Heart right ventricle (tissue), 16 donors: Measurements from ENCODE around the gene PIMREG. TPM values are rescaled to one million over a fixed set of nuclear protein-coding genes. Genes with fewer than 3 reads are reported as not detected.

Experiments
- ATAC-seq, 8 donors: fragments of 200-7000 bp; cut with Tn5 transposase; one replicate each; pipeline ENCODE4 v1.9.1; 2020; ENCODE audit warnings: mild to moderate bottlenecking in 8 of 8, moderate library complexity in 8 of 8, moderate number of reproducible peaks in 1 of 8
- DNase-seq, 2 donors: peaks; one replicate each; pipeline ENCODE4 v3.0.0-alpha.2; 2020
- H3K27ac ChIP-seq, 10 donors: fragments of 200-600 bp; sonication (generic) in 2 of 10; one replicate each; pipeline versions ENCODE4 v1.5.0 to v1.8.0; 2020 to 2022; ENCODE audit warnings: mild to moderate bottlenecking in 3 of 10
- H3K27me3 ChIP-seq, 7 donors: fragments of 200-600 bp; one replicate each; pipeline ENCODE4 v1.8.0; 2021 to 2022; ENCODE audit warnings: mild to moderate bottlenecking in 2 of 7
- H3K36me3 ChIP-seq, 9 donors: fragments of 200-600 bp; sonication (generic) in 1 of 9; one replicate each; pipeline versions ENCODE4 v1.5.0 to v1.8.0; 2020 to 2022; ENCODE audit warnings: mild to moderate bottlenecking in 2 of 9
- H3K4me1 ChIP-seq, 9 donors: fragments of 200-600 bp; sonication (generic) in 1 of 9; one replicate each; pipeline versions ENCODE4 v1.5.0 to v1.8.0; 2020 to 2022; ENCODE audit warnings: mild to moderate bottlenecking in 4 of 9
- H3K4me3 ChIP-seq, 10 donors: fragments of 200-600 bp; sonication (generic) in 2 of 10; one replicate each; pipeline versions ENCODE4 v1.5.0 to v1.8.0; 2020 to 2022; ENCODE audit warnings: mild to moderate bottlenecking in 7 of 10, moderate library complexity in 2 of 10
- H3K9me3 ChIP-seq, 11 donors: fragments of 200-600 bp in 10 of 11; sonication (generic) in 2 of 11; one replicate each; pipeline versions ENCODE4 v1.5.0 to v1.8.0; 2013 to 2022; ENCODE audit warnings: mild to moderate bottlenecking in 2 of 11, control low read depth in 1 of 11, moderate library complexity in 1 of 11
- CTCF ChIP-seq, 9 donors: fragments of 200-600 bp; sonication (generic) in 2 of 9; IDR thresholded peaks; one replicate each; pipeline versions ENCODE4 v1.5.0 to v1.8.0; 2021 to 2022; ENCODE audit warnings: antibody characterized with exemption in 9 of 9, mild to moderate bottlenecking in 5 of 9, moderate library complexity in 1 of 9
- WGBS, 2 donors: extraction: QIAGEN DNeasy Blood & Tissue Kit; methylation state at CpG; one replicate each; pipeline ENCODE4 v1.1.7; 2013; ENCODE audit warnings: inconsistent platforms in 1 of 2; 5-methylcytosine and 5-hydroxymethylcytosine counted together
- intact Hi-C, 10 donors: fragments of 100-400 bp; cut with DNase I; formaldehyde crosslinking; loops; one replicate each; pipeline versions ENCODE4 v1.11.1 to v1.14.2; 2022
- polyA plus RNA-seq, 2 donors: library from polyadenylated mRNA; stranded (reverse); fragments of 200-250 nt; gene quantifications; one replicate each; pipeline ENCODE4 v1.2.3, GENCODE V29; 2013
- total RNA-seq, 10 donors: library from RNA; stranded (reverse); fragmentation: NEBNext Ultra II Directional in 3 of 10; extraction: Animal tissue kit (Norgen Biotek cat#: 25700) in 3 of 10; gene quantifications; one replicate each; pipeline versions ENCODE4 v1.2.1 to v1.2.4, GENCODE V29; 2021 to 2023
- donor health status: Arrhythmogenic right ventricular cardiomyopathy.
- donor health status: ischemic (EF 13 %, LVEDD 7.1; RV severe dilation, severe dysfunction).
- donor health status: healthy with polysubstance abuse.
- donor health status: DM: no; HTN: yes; CAD: no.
- donor health status: DM: no; HTN: no; CAD: no.
- donor health status: ischemic (EF 25% LVEDD 6.9; RV normal size, moderate dysfunction).
- donor health status: ischemic (EF 25% LVEDD 5.7; RV mildly dilated, moderate dysfunction).
- donor health status: healthy.
- donor health status: DM: yes; HTN: yes; CAD: no.
- donor health status: Ischemic cardiomyopathy.
- donor health status: ischemic (EF 35%, LVEDD 5.7; RV mildly dilated, moderate dysfunction).
- donor health status: nonischemic (EF 11% LVEDD 7.7; RV severe dilation, severe dysfunction).
- donor health status: DM: yes; HTN: yes; CAD: no.
- donor health status: PGD.
- donor health status: ischemic (EF 29% LVEDD 5.4; RV normal size, mild dysfunction).
- donor health status: nonischemic (EF 23%, LVEDD 6.1; RV moderate dilation, normal function).

Gene PIMREG
- total and polyA plus RNA-seq, 12 donors, result 0.21 to 4.0 (median 0.54) TPM; not detected in 6

- Histone ChIP-seq H3K27ac (no peak overlapping the region), H3K9me3 (no peaks in the 10 kb centered on the region)
- WGBS, 2 donors, result 89 to 92% methylated on average over 9 of the region's 9 CpGs
These were observed 12.1 kb downstream of the PIMREG start for GRCh38 chr17:6456321-6456720.

GRCh38 chr17:6456914-6457687 lies 12.8 kb downstream of the PIMREG start:
- H3K9me3 ChIP-seq, result no peaks in the 10 kb centered on the region
- ATAC-seq (peak in 5 of 8 donors; percentile 69 to 85 (median 77)), DNase-seq (peak; percentile 30 to 44)
- peaks cover 0 to 23% (median 12%) of the 10 kb centered on the region in 9 donors for H3K4me1 ChIP-seq
- no peaks in the 10 kb centered on the region for H3K36me3 ChIP-seq
- WGBS, 2 donors, result 73 to 77% methylated on average over 14 of the region's 14 CpGs
- H3K27ac ChIP-seq, result no peak overlapping the region
- no peak for TF ChIP-seq CTCF (IDR thresholded peaks at IDR 0.05)
- H3K27me3 ChIP-seq, result peaks cover 0 to 31% (median 20%) of the 10 kb centered on the region in 7 donors
- no peak overlapping the region for H3K4me3 ChIP-seq
- intact Hi-C loops, result no loop called here

More at GRCh38 chr17:6456321-6456720, 12.1 kb downstream of the PIMREG start:
- intact Hi-C loops, result no loop called here
- DNase-seq, result no peak
- no peaks in the 10 kb centered on the region for H3K36me3 ChIP-seq
- H3K4me3 ChIP-seq, result no peak overlapping the region
- no peak for TF ChIP-seq CTCF (IDR thresholded peaks at IDR 0.05)
- peaks cover 0 to 23% (median 12%) of the 10 kb centered on the region in 9 donors for H3K4me1 ChIP-seq
- peaks cover 0 to 31% (median 20%) of the 10 kb centered on the region in 7 donors for H3K27me3 ChIP-seq
- no peak for ATAC-seq

GRCh38 chr17:6457688-6458459 lies 13.6 kb downstream of the PIMREG start:
- no peaks in the 10 kb centered on the region for H3K9me3 ChIP-seq
- ATAC-seq (peak in 1 of 8 donors; percentile 27), DNase-seq (no peak)
- 82 to 85% methylated on average over 10 of the region's 10 CpGs for WGBS, 2 donors
- no peak for TF ChIP-seq CTCF (IDR thresholded peaks at IDR 0.05)
- no peaks in the 10 kb centered on the region for H3K36me3 ChIP-seq
- no peak overlapping the region for H3K27ac ChIP-seq
- peaks cover 0 to 31% (median 20%) of the 10 kb centered on the region in 7 donors for H3K27me3 ChIP-seq
- intact Hi-C loops, result no loop called here
- H3K4me1 ChIP-seq, result peaks cover 0 to 23% (median 12%) of the 10 kb centered on the region in 9 donors
- no peak overlapping the region for H3K4me3 ChIP-seq

GRCh38 chr17:6458460-6458950 lies 14.2 kb downstream of the PIMREG start:
- H3K36me3 ChIP-seq, result no peaks in the 10 kb centered on the region
- intact Hi-C loops, result no loop called here

More at GRCh38 chr17:6458460-6458950, 14.2 kb downstream of the PIMREG start:
- no peak for TF ChIP-seq CTCF (IDR thresholded peaks at IDR 0.05)
- Histone ChIP-seq H3K4me1 (peaks cover 0 to 23% (median 12%) of the 10 kb centered on the region in 9 donors), H3K9me3 (no peaks in the 10 kb centered on the region), H3K27me3 (peaks cover 0 to 31% (median 21%) of the 10 kb centered on the region in 7 donors), H3K4me3 (no peak overlapping the region), H3K27ac (no peak overlapping the region)
- ATAC-seq (no peak), DNase-seq (no peak)
- WGBS, 2 donors, result 78 to 80% methylated on average over 14 of the region's 14 CpGs
